ENCODE data around the gene ADPGK. TPM values are rescaled to one million over a fixed set of nuclear protein-coding genes. Genes with fewer than 3 reads are reported as not detected.

Gene ADPGK
- polyA plus RNA-seq, 1 donor from 2014 or later = 33.7 TPM

GRCh38 chr15:72796210-72796514 lies 12.6 kb upstream of the ADPGK start:
- H3K36me3 ChIP-seq (ENCODE audit: insufficient read depth, low read length) = no peaks in the 10 kb centered on the region
- H3K9me3 ChIP-seq (ENCODE audit: low read length) = no peaks in the 10 kb centered on the region
- H3K27ac ChIP-seq (ENCODE audit: low read length) = no peak overlapping the region
- TF ChIP-seq RAD21 (conservative IDR thresholded peaks at IDR 0.05) = no peak
- TF ChIP-seq SMC3 (conservative IDR thresholded peaks at IDR 0.05; ENCODE audit: poor library complexity) = no peak
- no peak for TF ChIP-seq MXI1 (conservative IDR thresholded peaks at IDR 0.05; ENCODE audit: poor library complexity, severe bottlenecking)
- no peak for TF ChIP-seq REST (IDR thresholded peaks at IDR 0.05; ENCODE audit: borderline replicate concordance)
- TF ChIP-seq POLR2AphosphoS5 (IDR thresholded peaks at IDR 0.05) = no peak
- TF ChIP-seq EZH2 (IDR thresholded peaks at IDR 0.05; ENCODE audit: borderline replicate concordance, insufficient read depth, low read length, poor library complexity, severe bottlenecking) = no peak
- TF ChIP-seq CTCF (IDR thresholded peaks at IDR 0.05; ENCODE audit: poor library complexity, severe bottlenecking) = no peak
- TF ChIP-seq EP300 (conservative IDR thresholded peaks at IDR 0.05; ENCODE audit: poor library complexity, severe bottlenecking) = no peak
- H3K79me2 ChIP-seq (replicated peaks; ENCODE audit: insufficient read depth, low read length) = no peaks in the 10 kb centered on the region
- H3K27me3 ChIP-seq (ENCODE audit: insufficient read depth, low read depth, low read length) = peaks cover 5% of the 10 kb centered on the region
- H3F3A ChIP-seq (ENCODE audit: insufficient read depth, low read length, poor library complexity, severe bottlenecking) = no peaks in the 10 kb centered on the region
- H3K9ac ChIP-seq (ENCODE audit: low read length) = no peak overlapping the region
- H2AFZ ChIP-seq (ENCODE audit: low read depth, low read length) = no peak overlapping the region
- no peak overlapping the region for H3K4me2 ChIP-seq (ENCODE audit: low read length)
- no peaks in the 10 kb centered on the region for H4K20me1 ChIP-seq (ENCODE audit: insufficient read depth)
- no peak overlapping the region for H3K4me3 ChIP-seq (ENCODE audit: low read length)
- H3K9me2 ChIP-seq (ENCODE audit: insufficient read depth, low read length) = no peaks in the 10 kb centered on the region

DNA sequence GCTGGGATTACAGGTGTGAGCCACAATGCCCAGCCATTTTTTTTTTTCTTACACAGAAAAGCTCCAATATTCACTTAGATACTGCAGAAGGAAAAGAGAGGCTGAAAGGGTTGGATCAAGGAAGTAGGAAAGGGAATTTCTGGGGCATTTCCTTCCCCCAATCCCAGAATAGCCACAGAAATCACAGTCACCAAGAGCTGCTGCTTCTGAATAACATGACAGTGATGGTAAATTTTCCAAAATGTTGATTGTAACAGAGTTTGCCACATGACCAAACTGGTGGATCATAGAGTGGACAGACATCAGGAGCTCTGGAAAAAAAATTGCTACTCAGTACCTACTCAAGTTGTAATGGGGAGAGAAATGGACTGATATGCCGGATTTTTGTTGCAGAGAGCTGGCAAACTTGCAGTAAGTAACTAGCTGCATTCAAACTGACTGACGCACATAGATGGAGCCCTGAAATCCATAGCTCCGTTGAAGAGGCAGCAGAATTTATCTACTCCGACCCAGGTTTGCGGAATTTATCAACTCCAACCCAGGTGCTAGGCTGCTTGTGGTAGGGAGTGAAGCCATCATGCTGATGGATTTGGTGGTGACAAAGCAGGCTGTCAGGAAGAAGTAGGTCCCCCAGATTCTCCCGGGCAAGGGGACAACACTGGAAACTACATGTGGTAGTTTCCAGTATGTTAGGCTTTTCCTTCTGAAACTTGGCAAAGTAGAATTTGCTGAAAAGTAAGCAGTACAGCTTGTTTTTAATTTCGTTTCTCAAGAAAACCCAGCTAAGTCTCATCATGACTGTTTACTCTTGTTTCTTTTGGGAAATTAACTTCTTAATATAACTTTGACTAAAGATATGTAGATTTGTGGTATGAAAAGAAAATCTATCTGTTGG lies 10.5 kb upstream of the ADPGK start:
- Histone ChIP-seq H2AFZ (ENCODE audit: low read depth, low read length) (no peak overlapping the region), H3K27me3 (ENCODE audit: insufficient read depth, low read depth, low read length) (peaks cover 5% of the 10 kb centered on the region)

More for the DNA sequence above, 10.5 kb upstream of the ADPGK start:
- no peak for TF ChIP-seq SMC3 (conservative IDR thresholded peaks at IDR 0.05; ENCODE audit: poor library complexity)
- TF ChIP-seq EZH2 (IDR thresholded peaks at IDR 0.05; ENCODE audit: borderline replicate concordance, insufficient read depth, low read length, poor library complexity, severe bottlenecking) = no peak
- TF ChIP-seq EP300 (conservative IDR thresholded peaks at IDR 0.05; ENCODE audit: poor library complexity, severe bottlenecking) = no peak
- TF ChIP-seq MXI1 (conservative IDR thresholded peaks at IDR 0.05; ENCODE audit: poor library complexity, severe bottlenecking) = no peak
- TF ChIP-seq TAF1 (IDR thresholded peaks at IDR 0.05; ENCODE audit: low read depth) = no peak
- TF ChIP-seq CTCF (IDR thresholded peaks at IDR 0.05; ENCODE audit: poor library complexity, severe bottlenecking) = no peak
- no peak for TF ChIP-seq POLR2AphosphoS5 (IDR thresholded peaks at IDR 0.05)
- TF ChIP-seq RAD21 (conservative IDR thresholded peaks at IDR 0.05) = no peak
- TF ChIP-seq REST (IDR thresholded peaks at IDR 0.05; ENCODE audit: borderline replicate concordance) = no peak
- H3K9me3 ChIP-seq (ENCODE audit: low read length) = no peaks in the 10 kb centered on the region
- no peaks in the 10 kb centered on the region for H3K9me2 ChIP-seq (ENCODE audit: insufficient read depth, low read length)
- H3K4me3 ChIP-seq (ENCODE audit: low read length) = no peak overlapping the region
- H3K4me2 ChIP-seq (ENCODE audit: low read length) = no peak overlapping the region
- no peaks in the 10 kb centered on the region for H3K36me3 ChIP-seq (ENCODE audit: insufficient read depth, low read length)
- no peaks in the 10 kb centered on the region for H4K20me1 ChIP-seq (ENCODE audit: insufficient read depth)
- no peaks in the 10 kb centered on the region for H3K79me2 ChIP-seq (replicated peaks; ENCODE audit: insufficient read depth, low read length)
- no peaks in the 10 kb centered on the region for H3F3A ChIP-seq (ENCODE audit: insufficient read depth, low read length, poor library complexity, severe bottlenecking)
- no peak overlapping the region for H3K27ac ChIP-seq (ENCODE audit: low read length)
- H3K9ac ChIP-seq (ENCODE audit: low read length) = no peak overlapping the region
